NCI-H2196 (cell line): ENCODE data around the gene FEN1.

Experiments used
- DNase-seq: peaks from one replicate; lab custom pipeline; 2025; ENCODE audit not compliant: unreplicated experiment; lab: John Stamatoyannopoulos, UW

The FEN1 gene, protein sequence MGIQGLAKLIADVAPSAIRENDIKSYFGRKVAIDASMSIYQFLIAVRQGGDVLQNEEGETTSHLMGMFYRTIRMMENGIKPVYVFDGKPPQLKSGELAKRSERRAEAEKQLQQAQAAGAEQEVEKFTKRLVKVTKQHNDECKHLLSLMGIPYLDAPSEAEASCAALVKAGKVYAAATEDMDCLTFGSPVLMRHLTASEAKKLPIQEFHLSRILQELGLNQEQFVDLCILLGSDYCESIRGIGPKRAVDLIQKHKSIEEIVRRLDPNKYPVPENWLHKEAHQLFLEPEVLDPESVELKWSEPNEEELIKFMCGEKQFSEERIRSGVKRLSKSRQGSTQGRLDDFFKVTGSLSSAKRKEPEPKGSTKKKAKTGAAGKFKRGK

DNA sequence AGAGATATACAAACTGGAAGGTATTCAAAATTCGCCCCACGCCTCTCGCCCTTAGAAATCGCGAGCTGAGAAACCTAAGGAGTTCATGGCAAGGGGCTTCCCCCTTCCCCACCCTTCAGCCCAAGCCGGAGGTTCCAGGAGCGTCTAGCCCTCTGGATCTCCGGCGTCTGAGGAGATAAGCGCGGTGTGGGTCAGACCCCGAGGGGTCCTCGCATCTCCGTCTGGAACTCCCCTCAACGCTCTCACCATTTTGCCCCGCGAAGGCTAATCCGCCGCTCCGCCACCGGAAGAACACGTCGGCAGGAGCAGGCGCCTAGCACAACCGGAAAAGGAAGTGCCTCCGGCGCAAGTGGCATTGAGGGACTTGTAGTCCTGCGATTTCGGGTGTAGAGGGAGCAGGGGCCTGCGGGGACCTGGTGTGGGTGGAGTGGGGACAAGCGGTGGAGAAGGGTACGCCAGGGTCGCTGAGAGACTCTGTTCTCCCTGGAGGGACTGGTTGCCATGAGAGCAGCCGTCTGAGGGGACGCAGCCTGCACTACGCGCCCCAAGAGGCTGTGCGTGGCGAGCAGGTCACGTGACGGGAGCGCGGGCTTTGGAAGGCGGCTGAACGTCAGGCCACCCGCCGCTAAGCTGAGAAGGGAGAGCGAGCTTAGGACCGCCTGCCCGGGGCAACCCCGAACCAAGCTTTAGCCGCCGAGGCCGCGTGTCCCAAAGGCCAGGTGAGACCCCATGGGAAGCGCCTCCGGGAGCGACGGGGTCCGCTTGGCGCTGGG is at the start of gene FEN1, which contains the start of gene TMEM258:
Gene FEN1 (plus strand): TSS at position 602 of the 773 bp plus-strand sequence. CDS start 2,451 bp downstream, outside the sequence.
Gene TMEM258 (minus strand): TSS at position 290 of the 773 bp plus-strand sequence. CDS start 41 bp downstream, at position 249.
- DNase-seq: peak; percentile 94

DNA sequence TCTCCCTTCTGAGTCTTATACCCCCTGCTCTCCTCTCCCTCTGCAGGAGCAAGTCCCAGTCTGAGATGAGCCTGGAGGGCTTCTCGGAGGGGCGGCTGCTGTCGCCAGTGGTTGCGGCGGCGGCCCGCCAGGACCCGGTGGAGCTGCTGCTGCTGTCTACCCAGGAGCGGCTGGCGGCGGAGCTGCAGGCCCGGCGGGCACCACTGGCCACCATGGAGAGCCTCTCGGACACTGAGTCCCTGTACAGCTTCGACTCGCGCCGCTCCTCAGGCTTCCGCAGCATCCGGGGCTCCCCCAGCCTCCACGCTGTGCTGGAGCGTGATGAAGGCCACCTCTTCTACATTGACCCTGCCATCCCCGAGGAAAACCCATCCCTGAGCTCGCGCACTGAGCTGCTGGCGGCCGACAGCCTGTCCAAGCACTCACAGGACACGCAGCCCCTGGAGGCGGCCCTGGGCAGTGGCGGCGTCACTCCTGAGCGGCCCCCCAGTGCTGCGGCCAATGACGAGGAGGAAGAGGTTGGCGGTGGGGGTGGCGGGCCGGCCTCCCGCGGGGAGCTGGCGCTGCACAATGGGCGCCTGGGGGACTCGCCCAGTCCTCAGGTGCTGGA is 49.1 kb upstream of the FEN1 start:
- DNase-seq: no peak

DNA sequence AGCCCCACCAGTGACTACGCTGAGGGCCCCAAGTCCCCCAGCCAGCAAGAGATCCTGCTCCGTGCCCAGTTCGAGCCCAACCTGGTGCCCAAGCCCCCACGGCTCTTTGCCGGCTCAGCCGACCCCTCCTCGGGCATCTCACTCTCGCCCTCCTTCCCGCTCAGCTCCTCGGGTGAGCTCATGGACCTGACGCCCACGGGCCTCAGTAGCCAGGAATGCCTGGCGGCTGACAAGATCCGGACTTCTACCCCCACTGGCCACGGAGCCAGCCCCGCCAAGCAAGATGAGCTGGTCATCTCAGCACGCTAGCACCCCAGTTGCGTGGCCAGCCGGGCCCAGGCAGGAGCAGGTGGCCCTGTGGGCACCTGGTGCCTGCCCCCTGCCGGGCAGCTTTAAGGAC is 48.5 kb upstream of the FEN1 start:
- DNase-seq: no peak

DNA sequence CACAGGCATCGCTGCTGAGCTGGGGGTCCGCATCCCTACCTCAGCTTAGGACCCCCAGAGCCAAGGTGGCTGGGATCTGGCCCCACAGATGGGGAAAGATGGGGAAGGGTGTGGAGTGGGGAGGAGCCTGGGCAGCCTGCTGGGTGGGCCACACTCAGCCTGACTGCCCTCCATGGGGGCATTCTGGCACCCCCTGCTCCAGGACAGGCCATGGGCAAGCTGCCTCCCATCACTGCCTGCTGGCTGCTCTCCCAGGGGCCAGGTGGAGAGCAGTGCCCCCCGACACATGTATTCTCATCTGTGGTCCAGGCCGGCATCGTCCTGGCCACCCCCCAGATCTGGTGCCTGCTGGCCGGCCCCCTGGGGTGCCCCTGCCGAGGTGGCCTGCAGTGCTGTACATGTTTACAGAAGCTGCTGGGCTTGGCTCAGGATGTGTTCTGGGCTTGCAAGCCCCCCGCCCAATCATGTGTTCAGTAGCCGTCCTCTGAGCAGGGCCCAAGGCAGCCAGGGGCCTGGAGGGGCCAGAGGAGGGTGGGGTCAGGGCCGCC is 48.0 kb upstream of the FEN1 start:
- DNase-seq: no peak

DNA sequence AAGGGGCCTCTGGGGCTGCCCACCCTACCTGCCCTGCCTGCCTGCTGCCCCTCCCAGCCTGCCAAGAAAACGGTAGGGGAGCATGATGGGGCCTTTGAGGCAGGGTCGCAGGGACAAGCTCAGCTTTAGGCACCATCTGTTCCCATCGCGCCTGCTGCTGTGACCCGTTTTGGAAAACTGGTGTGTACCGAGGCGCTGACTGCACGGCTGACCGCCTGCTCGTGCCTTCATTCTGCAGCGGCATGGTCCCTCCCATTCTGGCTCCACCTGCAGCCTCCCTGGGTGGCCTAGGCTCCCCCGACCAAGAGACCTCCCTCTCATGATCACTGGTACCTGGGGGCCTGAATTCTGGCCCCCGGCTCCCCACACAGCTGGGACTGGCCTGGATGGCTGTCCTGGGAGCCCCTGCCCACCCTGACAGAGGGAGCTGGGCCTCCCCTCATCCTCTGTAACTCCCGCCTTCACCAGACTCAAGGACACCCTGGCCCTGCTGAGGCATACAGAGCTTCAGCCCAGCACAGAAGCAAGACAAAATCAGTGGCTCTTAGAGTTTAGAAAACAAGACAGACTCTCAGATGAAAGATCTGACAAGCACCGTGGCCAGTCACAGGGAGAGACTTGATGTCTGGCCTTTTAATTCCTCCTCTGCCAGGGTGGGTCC is 46.8 kb upstream of the FEN1 start:
- DNase-seq: no peak

DNA sequence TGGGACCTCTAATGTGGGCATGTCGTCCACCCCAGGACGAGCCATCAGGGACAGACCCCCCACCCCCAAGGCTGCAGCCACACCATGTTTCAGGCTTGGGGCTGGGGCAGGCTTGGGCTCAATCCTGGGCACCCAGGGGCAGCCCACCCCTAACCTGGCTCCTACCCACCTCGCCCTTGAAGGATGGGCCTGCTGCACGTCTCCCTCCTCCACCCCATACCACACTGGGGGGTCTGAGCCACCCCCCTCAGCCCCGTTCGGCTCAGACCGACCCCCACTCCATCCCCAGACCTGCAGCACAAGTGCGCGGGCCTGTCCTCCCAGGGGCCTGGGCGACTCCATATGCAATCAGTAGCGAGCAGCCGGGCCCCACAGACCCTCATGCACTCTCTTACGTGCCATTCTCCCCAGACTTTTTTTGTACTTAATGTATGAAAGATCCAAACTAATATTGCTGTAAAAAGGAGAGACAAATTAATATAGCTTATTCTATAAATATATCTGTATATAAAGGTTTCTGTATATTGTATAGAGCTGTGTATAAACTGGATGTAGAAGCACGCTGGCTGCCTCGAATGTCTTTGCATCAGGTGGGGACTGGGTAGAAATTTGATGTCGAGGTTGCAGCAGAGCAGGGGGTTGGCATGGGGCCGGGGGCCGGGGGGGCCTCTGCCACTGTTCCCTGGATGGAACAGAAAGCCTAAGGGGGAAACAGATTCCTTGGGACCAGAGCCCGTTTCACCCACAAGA is 46.1 kb upstream of the FEN1 start:
- no peak for DNase-seq

DNA sequence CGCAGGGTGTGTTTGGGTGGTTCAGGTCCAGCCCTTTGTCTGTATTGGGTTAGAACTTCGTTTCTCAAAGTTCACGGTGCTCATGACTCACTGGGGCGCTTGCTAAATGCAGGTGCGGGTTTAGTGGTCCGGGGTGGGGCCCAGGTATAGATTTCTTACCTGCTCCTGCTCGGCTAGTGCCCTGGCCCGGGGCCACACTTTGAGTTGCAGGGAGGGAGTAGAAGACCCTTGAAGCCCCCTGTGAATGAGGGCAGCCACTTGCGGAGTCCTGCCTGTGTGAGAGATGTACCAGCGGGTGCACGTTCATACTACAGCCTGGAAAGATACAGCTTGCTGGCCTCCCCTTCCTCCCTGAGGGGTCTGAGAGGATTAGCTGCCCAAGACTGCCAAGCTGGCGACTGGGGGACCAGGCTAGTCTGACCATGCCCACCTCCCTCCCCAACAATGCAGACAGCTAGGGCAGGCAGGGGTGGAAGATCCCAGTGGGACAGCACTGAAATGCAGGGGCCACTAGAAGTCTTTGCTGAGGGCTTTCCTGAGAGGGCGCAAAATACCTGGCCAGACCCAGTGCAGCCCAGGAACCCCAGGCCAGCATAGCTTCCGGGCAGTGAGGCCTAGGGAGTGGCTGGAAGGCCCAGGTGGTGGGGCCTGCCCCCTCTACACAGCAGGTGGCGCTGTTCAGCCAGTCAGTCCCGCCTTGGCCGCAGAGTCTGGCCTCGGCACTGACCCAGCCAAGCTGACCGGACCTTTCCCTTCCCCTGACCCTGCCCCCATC is 45.3 kb upstream of the FEN1 start:
- peak; percentile 69 for DNase-seq

DNA sequence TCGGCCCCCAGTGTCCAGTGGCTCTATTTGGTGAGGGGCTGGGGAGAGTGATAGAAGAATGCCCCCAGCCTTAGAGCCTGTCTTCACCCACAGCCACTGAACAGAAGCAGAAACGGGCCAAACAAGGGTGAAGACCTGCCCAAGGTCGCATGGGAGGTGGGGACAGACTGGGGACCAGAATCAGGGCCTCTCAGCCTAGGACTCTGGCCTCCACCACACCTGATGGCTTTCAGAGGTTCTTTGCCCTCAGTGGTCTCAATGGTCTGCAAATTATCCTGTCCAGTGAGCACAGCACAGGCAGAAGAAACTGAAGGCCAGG is 44.8 kb upstream of the FEN1 start:
- DNase-seq: no peak

DNA sequence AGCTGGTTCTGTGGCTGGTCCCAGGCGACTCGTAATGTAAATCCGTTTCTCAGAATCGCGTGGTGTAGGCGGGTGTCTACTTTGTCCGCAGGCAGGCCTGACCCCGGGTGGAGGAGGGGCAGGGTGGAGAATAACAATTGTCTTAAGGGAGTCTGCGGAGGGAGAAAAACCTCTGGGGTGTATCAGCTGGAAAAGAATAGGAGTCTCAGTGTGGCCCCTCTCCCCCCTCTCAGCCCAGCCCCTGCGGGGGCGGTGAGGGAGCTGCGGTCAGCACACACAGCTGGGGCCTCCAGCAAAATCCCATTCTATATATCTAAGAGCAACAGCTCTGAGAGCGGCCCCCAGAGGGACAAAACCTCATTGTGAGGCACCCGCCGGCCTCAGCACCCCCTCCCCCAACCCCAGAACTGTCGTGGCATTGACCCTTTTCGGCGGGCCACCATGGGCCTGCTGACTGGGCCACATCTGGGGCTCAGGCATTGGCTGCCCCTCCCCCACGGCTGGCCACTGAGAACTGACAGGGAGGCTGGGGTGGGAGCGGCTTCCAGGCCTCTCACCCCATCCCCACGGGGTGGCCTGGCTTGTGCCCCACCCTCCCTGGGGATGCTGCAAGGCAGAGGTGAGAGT is 43.0 kb upstream of the FEN1 start:
- DNase-seq: no peak

DNA sequence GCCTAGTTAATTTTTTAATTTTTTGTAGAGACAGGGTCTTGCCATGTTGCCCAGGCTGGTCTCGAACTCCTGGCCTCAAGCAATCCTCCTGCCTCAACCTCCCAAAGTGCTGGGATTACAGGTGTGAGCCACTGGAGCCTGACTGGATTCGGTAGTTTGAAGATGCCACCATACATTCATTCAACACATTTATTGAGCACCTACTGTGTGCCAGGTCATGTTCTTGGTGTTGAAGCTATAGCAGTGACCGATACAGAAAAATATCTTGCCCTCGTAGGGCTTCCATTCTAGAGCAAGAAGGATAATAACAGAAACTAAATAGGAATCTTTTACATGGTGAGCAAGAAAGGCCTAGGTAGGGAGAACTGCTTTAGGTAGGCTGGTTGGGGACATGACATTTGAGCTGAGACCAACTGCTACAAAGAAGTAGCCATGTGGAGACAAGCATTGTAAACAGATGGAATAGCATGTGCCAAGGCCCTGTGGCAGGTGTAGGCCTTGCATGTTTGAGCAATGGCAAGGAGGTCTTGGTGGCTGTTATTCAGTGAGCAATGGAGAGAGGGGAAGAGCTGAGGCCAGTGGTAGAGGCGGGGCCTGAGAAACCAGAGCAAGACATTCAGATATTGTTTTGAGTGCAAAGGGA is 42.0 kb upstream of the FEN1 start:
- no peak for DNase-seq

DNA sequence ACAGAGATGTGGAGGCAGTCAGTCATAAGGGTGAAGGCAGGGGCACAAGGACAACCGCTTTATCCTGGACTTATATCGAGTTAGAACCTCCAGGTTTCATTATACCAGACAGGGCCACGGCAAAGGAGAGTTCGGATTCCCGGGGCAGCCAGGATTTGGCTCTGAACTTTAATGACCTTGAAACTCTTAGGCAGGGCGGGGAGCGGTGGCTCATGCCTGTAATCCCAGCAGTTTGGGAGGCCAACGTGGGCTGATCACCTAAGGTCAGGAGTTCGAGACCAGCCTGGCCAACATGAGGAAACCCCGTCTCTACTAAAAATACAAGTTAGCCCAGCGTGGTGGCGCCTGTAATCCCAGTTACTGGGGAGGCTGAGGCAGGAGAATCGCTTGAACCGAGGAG is 41.3 kb upstream of the FEN1 start:
- DNase-seq: no peak

DNA sequence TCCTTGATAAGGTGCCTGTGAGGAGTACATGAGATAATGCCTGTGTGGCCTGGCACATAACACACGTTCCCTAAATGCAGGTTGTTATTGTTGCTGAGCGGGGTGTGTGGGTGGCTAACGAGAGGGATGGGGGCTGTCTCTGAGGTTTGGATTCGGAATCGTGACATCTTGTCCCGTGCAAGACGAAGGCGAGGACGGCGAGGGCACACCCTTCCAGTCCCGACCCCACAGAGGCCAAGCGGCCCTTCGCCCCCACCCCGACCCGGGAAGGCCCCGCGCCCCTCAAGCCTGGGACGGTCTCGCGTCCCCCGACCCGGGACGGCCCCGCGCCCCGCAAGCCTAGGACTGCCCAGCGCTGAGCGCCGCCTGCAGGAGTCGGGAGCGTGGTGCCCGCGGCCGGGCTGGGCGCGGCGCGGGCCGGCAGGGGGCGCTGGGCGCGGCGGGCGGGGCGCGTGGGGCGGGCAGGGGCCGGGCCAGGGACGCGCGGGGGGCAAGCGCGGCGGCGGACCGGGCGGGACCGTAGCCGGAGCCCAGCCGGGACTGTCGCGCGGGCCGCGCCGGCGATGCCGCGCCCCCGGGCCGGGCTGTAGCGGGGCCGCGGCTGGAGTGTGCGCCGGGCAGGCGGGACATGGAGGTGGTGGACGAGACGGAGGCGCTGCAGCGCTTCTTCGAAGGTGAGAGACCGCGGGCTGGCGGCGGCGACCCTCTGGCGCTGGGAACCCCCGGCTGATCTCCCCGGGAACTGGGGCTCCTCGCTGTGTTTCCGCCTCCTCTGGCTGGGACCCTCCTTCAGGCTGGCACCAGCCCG is 40.4 kb upstream of the FEN1 start, which contains the start of gene MYRF:
Gene MYRF (plus strand): TSS at position 520 of the 808 bp plus-strand sequence. CDS start 109 bp downstream, at position 629.
- peak; percentile 62 for DNase-seq

DNA sequence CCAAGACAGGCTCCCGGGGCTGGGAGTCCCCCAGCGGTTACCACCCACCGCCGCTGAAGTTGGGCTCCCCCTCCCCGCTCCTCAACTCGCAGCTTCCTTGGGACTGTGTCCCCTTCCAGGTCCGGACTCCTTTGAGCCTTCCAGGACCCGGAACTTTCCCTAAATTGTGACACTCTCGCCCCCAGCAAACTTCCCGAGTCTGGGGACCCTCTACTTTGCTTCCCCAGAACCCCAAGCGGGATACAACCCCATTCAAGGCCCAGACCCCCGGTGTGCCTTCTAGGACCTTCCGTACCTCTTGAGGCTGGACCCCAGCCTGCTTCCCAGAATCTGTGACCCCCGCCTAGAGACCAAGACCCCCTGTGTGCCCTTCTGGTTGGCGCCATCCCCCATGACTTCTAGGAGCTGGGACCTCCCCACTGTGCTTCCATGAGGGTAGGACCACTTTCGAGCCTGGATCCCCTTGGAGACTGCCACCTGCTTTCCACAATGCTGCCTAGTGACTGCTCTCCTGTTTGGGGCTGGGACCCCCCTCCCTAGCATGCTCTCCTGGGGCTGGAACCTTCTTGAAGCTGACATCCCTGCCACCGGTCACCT is 39.7 kb upstream of the FEN1 start:
- DNase-seq: no peak

DNA sequence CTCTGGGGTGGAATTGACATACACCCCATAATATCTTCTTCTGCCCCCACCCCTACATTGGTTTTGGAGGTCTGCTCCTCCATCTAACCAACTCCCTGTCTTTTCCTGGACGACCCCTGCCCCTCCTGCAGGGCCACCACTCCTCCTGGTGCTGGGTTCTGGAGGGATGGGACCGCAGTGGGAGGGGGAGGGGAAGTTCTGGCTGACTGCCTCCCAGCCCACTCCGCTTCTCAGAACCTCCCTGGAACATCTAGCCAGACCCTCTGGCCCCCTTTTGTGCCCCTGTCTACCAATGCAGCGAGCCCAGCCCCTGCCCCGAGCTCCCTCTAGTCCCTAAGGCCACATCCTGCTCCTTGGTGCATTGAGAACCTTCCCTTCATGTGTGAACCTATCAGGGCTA is 39.0 kb upstream of the FEN1 start:
- no peak for DNase-seq

DNA sequence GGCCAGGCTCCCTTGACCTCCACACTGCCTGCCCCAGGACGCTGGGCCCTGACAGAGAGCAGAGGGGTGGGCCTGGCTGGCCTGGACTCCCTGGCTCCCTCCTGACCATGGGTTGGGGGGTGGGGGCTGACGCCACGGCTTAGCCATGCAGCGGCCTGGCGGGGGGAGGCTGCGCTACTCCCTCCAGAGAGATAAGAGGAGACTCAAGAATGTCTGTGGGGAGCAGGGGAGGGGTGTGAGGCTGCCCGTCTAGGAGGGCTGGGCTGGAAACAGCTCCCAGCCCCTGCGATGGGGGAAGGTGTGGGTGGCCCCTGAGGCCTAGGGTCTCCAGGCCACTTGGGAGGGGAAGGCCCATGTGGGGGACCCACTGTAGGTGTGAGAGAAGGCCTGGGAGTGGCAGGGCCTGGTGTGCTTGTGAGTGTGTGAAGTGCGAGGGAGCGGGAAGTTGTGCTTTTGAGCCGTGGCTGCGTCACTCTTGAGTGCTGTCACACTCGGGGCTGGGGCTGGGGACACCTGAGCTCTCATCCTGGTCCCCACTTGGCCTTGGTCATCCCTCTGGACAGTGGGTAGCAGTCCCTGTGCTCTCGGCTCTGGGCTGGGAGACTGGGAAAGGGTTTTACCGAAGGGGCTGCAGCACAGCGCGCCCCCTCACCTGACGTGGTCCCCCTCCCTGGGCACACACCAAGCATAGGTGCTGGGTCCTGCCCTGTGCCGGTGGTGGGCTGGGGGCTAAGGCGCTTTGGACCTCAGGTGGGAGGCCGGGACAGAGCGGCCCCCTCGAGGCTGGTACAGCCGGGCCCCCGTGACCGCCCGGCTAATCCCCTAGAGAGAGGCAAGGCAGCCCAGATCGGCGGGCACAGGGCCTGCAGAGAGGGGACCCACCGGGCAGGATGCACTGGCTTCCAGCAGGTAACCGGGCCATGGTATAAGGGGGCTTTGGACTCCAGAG is 37.9 kb upstream of the FEN1 start:
- DNase-seq: no peak

DNA sequence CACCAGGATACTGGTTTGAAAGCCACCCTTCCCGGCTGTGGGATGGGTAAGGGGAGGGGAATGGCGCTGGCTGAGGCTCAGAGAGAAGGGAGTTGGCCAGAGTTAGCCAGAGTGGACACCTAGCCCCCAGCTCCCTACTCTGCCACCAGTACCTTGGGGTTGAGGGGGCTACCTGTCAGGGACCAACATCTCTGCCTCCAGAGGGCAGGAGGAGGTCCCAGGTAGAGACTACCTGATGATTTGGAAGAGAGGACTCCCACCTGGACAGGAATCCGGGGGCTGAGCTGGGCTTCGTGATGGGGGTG is 36.6 kb upstream of the FEN1 start:
- no peak for DNase-seq
